Measurements from ENCODE around the gene CST5.

The CST5 gene

GRCh38 chr20:23920408-23921325 is 41.1 kb upstream of the CST5 start:
- H3K79me2 ChIP-seq (ENCODE audit: insufficient read depth, low read length) = no peaks in the 10 kb centered on the region
- no peaks in the 10 kb centered on the region for H4K20me1 ChIP-seq (ENCODE audit: insufficient read depth, low read length)
- H3K4me3 ChIP-seq (ENCODE audit: low read depth, low read length, poor library complexity, severe bottlenecking) = no peak overlapping the region
- no peak overlapping the region for H2AFZ ChIP-seq (ENCODE audit: low read length)
- H3K9me3 ChIP-seq (ENCODE audit: low read length) = no peaks in the 10 kb centered on the region
- no peak overlapping the region for H3K4me2 ChIP-seq (ENCODE audit: low read length)
- no peaks in the 10 kb centered on the region for H3K36me3 ChIP-seq (ENCODE audit: insufficient read depth, low read length)
- no peaks in the 10 kb centered on the region for H3K27me3 ChIP-seq (ENCODE audit: insufficient read depth, low read length)
- TF ChIP-seq EZH2 (IDR thresholded peaks at IDR 0.05; ENCODE audit: borderline replicate concordance, low read length) (no peak), CTCF (IDR thresholded peaks at IDR 0.05; ENCODE audit: low read length) (no peak)
- H3K4me1 ChIP-seq (ENCODE audit: insufficient read depth, low read length, severe bottlenecking) = no peaks in the 10 kb centered on the region
- H3K27ac ChIP-seq (ENCODE audit: low read depth, low read length, poor library complexity, severe bottlenecking) = no peak overlapping the region
- no peaks in the 10 kb centered on the region for H3F3A ChIP-seq (ENCODE audit: insufficient read depth, low read length)
- no peaks in the 10 kb centered on the region for H3K9me2 ChIP-seq (ENCODE audit: low read depth, low read length)
- H3K9ac ChIP-seq (ENCODE audit: low read length) = no peak overlapping the region

- Histone ChIP-seq H3K9me2 (ENCODE audit: low read depth, low read length) (no peaks in the 10 kb centered on the region), H3K27me3 (ENCODE audit: insufficient read depth, low read length) (no peaks in the 10 kb centered on the region), H3F3A (ENCODE audit: insufficient read depth, low read length) (no peaks in the 10 kb centered on the region), H3K9me3 (ENCODE audit: low read length) (no peaks in the 10 kb centered on the region), H3K4me2 (ENCODE audit: low read length) (no peak overlapping the region), H3K4me3 (ENCODE audit: low read depth, low read length, poor library complexity, severe bottlenecking) (no peak overlapping the region), H3K79me2 (ENCODE audit: insufficient read depth, low read length) (no peaks in the 10 kb centered on the region), H3K27ac (ENCODE audit: low read depth, low read length, poor library complexity, severe bottlenecking) (no peak overlapping the region), H3K4me1 (ENCODE audit: insufficient read depth, low read length, severe bottlenecking) (no peaks in the 10 kb centered on the region), H3K9ac (ENCODE audit: low read length) (no peak overlapping the region), H2AFZ (ENCODE audit: low read length) (no peak overlapping the region), H3K36me3 (ENCODE audit: insufficient read depth, low read length) (no peaks in the 10 kb centered on the region), H4K20me1 (ENCODE audit: insufficient read depth, low read length) (no peaks in the 10 kb centered on the region)
- TF ChIP-seq CTCF (IDR thresholded peaks at IDR 0.05; ENCODE audit: low read length) = no peak
- no peak for TF ChIP-seq EZH2 (IDR thresholded peaks at IDR 0.05; ENCODE audit: borderline replicate concordance, low read length)
Observed at GRCh38 chr20:23918896-23919295, 39.3 kb upstream of the CST5 start.

- H3K9me3 ChIP-seq (ENCODE audit: low read length) = no peaks in the 10 kb centered on the region
- H3K27me3 ChIP-seq (ENCODE audit: insufficient read depth, low read length) = no peaks in the 10 kb centered on the region
- no peak overlapping the region for H3K9ac ChIP-seq (ENCODE audit: low read length)
- no peak overlapping the region for H3K27ac ChIP-seq (ENCODE audit: low read depth, low read length, poor library complexity, severe bottlenecking)
- H3K4me3 ChIP-seq (ENCODE audit: low read depth, low read length, poor library complexity, severe bottlenecking) = no peak overlapping the region
- no peaks in the 10 kb centered on the region for H3F3A ChIP-seq (ENCODE audit: insufficient read depth, low read length)
- no peaks in the 10 kb centered on the region for H3K36me3 ChIP-seq (ENCODE audit: insufficient read depth, low read length)
- no peaks in the 10 kb centered on the region for H3K79me2 ChIP-seq (ENCODE audit: insufficient read depth, low read length)
- no peaks in the 10 kb centered on the region for H3K9me2 ChIP-seq (ENCODE audit: low read depth, low read length)
- TF ChIP-seq EZH2 (IDR thresholded peaks at IDR 0.05; ENCODE audit: borderline replicate concordance, low read length) (no peak), CTCF (IDR thresholded peaks at IDR 0.05; ENCODE audit: low read length) (no peak)
- H3K4me1 ChIP-seq (ENCODE audit: insufficient read depth, low read length, severe bottlenecking) = no peaks in the 10 kb centered on the region
- H3K4me2 ChIP-seq (ENCODE audit: low read length) = no peak overlapping the region
- no peaks in the 10 kb centered on the region for H4K20me1 ChIP-seq (ENCODE audit: insufficient read depth, low read length)
- no peak overlapping the region for H2AFZ ChIP-seq (ENCODE audit: low read length)
Observed at GRCh38 chr20:23918101-23918862, 38.7 kb upstream of the CST5 start.

All from OCI-LY1 (cell line).